NOMO-1 (cell line): ENCODE results near the gene MUC2.

ENCODE experiments used
- DNase-seq, 2 experiments: peaks; one replicate each; lab custom pipeline; 2025; ENCODE audit not compliant: unreplicated experiment in 2 of 2; lab: John Stamatoyannopoulos, UW

MUC2 gene

GRCh38 chr11:1085440-1086170 lies 10.9 kb downstream of the MUC2 start:
- no peak for DNase-seq

GRCh38 chr11:1086171-1087102 lies 11.8 kb downstream of the MUC2 start:
- DNase-seq: no peak

- no peak for DNase-seq
Measured at GRCh38 chr11:1087279-1087960, 12.7 kb downstream of the MUC2 start.

- no peak for DNase-seq
Measured at GRCh38 chr11:1087961-1088926, 13.6 kb downstream of the MUC2 start.

- no peak for DNase-seq
Measured at GRCh38 chr11:1088927-1089737, 14.5 kb downstream of the MUC2 start.

- DNase-seq: no peak
Measured at GRCh38 chr11:1089738-1090599, 15.3 kb downstream of the MUC2 start.

GRCh38 chr11:1090600-1091331 lies 16.1 kb downstream of the MUC2 start:
- DNase-seq: no peak

- DNase-seq: no peak
Measured at GRCh38 chr11:1091332-1092083, 16.8 kb downstream of the MUC2 start.

GRCh38 chr11:1092145-1092670 lies 17.5 kb downstream of the MUC2 start:
- no peak for DNase-seq

- no peak for DNase-seq
Measured at GRCh38 chr11:1092919-1093318, 18.2 kb downstream of the MUC2 start.

- DNase-seq: no peak
Measured at GRCh38 chr11:1099519-1100355, 25.1 kb downstream of the MUC2 start.

GRCh38 chr11:1100417-1101245 lies 26.0 kb downstream of the MUC2 start:
- no peak for DNase-seq

GRCh38 chr11:1101318-1102089 lies 26.8 kb downstream of the MUC2 start:
- DNase-seq: no peak

- no peak for DNase-seq
Measured at GRCh38 chr11:1102221-1102971, 27.7 kb downstream of the MUC2 start.
